Right renal pelvis (tissue), 4 donors: ENCODE results near the gene ADAT3. TPM values are rescaled to one million over a fixed set of nuclear protein-coding genes. Genes with fewer than 3 reads are reported as not detected.
"Not testable (repeated sequence)": the region's sequence is repeated elsewhere in the genome, so short reads cannot be mapped to it uniquely, and the experiment has no call there.

Experiments
- DNase-seq, 4 donors: peaks; one replicate each; pipeline ENCODE4 v3.0.0-alpha.2; 2013; ENCODE audit warnings: low read depth in 4 of 4, low spot score in 3 of 4, missing footprints in 1 of 4
- polyA plus RNA-seq, 4 donors: library from polyadenylated mRNA; unstranded; fragments of 120-200 nt; gene quantifications; one replicate each; pipeline ENCODE4 v1.2.1, GENCODE V29; 2013; ENCODE audit not compliant: insufficient read length in 4 of 4

The ADAT3 gene
- polyA plus RNA-seq, 4 donors = 1.8 to 4.4 (median 2.2) TPM

- no peak for DNase-seq
These were observed 23.0 kb upstream of the ADAT3 start for GRCh38 chr19:1882089-1882785.

DNA sequence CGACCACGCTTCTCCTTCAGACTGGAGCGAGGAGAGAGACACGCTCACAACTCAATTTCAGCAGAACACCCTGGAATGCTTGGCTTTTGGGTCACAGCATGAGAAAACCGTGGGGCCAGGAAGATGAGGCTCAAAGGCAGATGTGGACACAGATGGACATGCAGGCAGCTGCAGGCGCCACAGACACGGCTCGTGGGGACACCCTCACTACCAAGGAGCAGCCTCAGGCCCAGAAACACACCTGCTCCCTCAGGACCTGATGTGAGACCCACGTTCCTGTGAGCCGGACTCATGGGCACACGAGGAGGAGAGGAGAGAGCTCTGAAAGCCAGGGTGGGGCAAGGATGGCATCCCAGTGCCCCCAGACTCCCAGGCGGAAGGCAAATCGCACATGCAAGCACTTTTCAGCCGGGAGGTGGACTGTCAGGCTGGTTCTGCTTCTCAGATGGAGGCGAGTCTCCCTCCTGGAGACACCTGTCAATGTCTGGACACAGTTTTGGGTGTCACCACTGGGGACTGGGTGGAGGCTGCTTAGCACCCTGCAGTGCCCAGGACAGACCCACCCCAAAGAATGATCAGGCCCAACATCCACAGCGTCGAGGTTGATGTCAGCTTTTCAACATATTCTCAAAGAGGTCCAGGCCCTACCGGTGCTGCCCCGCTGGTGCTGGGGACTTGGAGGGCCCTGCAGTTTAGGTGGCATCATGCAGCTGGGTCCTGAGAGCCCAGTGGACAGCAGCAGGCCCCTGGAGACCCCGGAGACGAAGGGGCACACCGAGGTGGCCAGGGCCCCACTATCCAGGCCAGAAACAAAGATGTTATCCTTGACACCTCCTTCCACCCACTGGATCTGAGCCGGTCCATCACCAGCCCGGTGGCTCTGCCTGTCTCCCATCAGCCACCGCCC is 22.2 kb upstream of the ADAT3 start:
- no peak for DNase-seq

DNA sequence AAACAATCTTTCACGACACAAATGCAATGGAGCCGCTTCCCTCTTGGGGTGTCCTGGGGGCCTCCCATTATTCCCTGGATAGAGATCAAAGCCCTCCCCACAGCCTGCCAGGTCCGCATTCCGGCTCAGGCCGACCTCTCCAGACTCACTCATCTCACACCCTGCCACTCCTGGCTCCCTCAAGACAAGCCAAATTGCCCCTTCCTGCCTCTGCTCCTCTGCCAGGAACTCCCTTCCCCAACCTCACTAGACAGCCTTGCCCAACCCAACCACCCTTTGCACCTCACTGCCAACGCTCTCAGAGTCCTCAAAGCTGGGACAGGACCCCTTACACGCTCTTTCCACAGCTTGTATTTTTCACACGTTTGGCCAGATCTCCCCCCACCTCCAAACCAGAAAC is 21.4 kb upstream of the ADAT3 start:
- DNase-seq = no peak

GRCh38 chr19:1884291-1884718 is 20.9 kb upstream of the ADAT3 start:
- DNase-seq = no peak

DNA sequence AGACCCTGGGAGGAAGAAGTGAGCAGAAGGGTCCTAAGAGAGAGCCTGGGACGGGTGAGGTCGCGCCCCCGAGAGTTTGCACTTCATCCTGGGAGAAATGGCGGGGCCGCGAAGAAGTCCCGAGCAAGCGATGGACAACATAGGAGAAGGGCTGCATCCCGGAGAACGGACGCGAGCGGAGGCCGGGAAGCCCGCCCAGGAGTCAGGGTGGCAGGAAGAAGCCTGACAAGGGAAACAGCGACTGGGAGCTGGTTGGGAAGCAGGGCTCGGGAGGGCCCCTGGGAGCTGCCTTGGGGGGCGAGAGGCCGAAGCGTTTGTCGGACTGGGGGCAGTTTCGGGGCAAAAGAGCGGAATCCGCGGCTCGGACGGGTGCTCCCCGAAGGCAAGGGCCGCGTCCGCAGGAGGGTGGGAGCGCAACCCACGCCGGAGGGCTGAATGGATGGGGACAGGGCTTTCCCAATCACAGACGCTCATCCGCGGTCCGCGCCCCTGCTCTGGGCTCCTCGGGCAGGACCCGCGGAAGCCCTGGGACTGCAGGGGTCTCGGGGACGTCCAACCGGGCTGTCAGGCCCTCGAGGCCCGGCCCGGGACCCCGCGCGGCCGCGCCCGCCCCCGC is 20.4 kb upstream of the ADAT3 start:
- no peak for DNase-seq

DNA sequence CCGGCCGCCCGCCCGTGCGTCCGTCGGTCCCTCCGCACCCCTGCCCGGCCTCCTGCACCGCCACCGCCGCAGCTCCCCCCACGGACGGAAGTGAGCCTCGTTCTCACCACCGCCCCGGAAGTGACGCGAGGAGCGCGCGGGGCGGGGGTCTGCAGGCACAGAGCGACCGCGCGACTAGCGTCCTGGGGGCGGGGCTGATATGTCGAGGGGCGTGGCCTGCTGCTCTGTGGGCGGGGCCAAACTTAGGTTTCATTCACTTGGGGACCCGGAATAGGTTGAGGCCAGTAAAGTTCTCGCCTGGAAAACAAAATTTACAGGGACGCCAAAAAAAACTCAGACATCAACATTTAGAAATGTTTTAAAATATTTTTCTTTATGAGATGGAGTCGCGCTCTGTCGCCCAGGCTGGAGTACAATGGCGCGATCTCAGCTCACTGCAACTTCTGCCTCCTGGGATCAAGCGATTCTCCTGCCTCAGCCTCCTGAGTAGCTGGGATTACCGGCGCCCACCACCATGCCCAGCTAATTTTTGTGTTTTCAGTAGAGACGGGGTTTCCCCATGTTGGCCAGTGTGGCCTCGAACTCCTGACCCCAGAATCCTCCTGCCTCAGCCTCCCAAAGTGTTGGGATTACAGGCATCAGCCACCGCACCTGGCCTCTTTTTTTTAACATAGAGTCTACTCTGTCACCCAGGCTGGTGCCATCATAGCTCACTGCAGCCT is 19.6 kb upstream of the ADAT3 start, which contains the start of gene ABHD17A:
ABHD17A (minus strand) TSS at position 99 of the 722 bp plus-strand sequence. CDS start 3,930 bp downstream, outside the sequence.
- DNase-seq = peak in 3 of 4 donors; percentile 91 to 92 (median 92)

DNA sequence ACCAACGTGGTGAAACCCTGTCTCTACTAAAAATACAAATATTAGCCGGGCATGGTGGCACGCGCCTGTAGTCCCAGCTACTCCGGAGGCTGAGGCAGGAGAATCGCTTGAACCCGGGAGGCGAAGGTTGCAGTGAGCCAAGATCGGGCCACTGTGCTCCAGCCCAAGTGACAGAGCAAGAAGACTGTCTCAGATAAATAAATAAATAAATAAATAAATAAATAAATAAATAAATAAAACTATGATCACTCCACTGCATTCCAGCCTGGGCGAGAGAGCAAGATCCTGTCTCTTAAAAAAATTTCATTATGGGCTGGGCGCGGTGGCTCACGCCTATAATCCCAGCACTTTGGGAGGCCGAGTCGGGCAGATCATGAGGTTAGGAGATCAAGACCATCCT is 18.8 kb upstream of the ADAT3 start:
- DNase-seq = not testable (repeated sequence)

GRCh38 chr19:1888385-1888784 is 16.8 kb upstream of the ADAT3 start:
- DNase-seq = no peak

- no peak for DNase-seq
These were observed 15.3 kb upstream of the ADAT3 start for GRCh38 chr19:1889907-1890306.

DNA sequence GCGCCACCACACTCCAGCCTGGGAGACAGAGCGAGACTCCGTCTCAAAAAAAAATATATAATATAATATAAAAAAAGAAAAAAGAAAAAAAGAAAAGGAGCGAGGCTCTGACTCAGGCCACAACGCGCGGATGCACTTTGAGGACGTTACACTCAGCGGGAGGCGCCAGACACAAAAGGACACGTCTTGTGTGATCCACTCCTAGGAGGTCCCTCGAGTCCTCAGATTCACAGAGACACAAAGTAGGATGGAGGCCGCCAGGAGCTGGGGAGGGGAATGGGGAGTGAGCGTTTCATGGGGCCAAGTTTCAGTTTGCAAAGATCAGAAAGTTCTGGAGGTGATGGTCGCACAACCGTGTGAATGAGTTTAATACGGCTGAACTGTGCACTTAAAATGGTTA is 11.4 kb upstream of the ADAT3 start:
- no peak for DNase-seq

- no peak for DNase-seq
These were observed 8.7 kb upstream of the ADAT3 start for GRCh38 chr19:1896508-1896907.

DNA sequence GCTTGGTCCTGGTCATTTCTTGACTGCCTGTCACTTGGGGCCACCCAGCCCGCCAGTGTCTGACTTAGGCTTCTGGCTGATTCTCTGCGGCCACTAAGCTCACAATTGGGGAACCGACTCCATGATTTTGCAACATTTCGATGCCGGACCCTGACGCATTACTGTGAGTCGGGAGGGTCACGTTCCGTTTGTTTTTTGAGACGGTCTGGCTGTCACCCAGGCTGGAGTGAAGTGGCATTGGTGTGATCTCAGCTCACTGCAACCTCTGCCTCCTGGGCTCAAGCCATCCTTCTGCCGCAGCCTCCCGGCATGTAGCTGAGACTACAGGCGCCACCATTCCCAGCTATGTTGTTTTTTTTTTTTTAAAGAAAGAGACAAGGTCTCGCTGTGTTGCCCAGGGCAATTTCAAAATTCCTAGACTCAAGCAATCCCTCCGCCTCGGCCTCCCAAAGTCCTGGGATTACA is 3.2 kb upstream of the ADAT3 start:
- DNase-seq = no peak

DNA sequence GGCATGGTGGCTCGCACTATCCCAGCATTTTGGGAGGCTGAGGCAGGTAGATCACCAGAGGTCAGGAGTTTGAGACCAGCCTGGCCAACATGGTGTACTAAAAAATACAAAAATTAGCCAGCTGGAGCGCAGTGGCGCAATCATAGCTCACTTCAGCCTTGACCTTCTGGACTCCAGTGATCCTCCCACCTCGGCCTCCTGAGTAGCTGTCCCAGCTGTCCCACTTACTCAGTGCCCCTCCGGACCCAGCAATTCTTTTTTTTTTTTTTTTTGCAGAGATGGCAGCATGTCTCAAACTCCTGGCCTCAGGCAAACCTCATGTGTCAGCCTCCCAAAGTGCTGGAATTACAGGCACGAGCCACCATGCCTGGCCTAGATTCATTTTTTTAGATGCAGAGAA is 2.3 kb upstream of the ADAT3 start:
- DNase-seq = no peak

DNA sequence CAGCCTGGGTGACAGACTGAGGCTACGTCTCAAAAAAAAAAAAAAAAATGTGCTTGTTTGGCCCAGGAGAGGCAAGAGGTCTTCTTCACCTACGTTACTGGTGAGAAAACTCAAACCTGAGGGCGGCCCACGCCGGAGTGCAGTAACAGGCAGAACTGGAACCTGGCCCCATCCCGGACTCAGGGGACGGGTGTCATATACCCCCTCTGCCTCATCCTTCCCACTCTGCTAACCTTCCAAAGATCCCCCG is 414 bp upstream of the ADAT3 start:
- DNase-seq = no peak

GRCh38 chr19:1905863-1906375 is 720 bp downstream of the ADAT3 start:
- DNase-seq = no peak

GRCh38 chr19:1906985-1907562 is 1.9 kb downstream of the ADAT3 start:
- DNase-seq = no peak

DNA sequence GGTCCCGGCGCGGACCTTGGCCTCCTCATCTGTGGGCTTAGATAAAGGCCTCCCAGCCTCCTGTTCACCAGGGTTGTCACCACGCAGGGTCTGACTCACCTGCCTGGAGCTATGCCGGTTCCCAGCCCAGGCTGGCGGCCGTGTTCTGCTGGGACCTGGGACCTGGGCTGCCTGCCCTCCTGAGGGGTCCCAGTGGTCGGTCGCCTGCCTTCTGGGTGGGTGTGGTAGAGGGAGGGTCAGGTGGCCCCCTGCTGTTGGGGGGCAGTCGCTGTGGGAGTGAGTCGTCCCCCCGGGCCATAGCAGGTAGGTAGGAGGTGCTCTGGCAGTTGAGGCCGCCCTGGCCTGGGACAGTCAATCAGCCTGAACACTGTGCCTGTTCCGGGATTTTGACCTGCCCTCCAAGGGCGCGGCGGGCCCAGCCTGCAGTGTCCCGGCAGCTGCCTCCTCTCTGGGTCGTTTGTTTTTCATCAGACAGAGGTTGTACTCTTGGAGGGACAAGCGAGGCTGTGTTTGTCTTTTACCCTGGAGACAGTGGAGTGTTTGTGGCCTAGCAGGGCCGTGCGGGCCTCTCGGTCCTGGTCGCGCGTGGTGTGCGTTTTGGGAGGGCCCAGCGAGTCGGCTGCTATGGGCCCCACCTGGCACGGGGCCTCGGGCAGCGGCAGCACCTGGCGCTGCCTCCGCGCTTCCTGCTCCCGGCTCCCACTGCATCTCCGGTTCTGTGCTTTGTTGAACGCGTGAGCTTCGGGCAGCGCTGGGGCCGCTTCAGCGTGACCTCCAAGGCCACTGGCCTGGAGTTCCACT is 2.6 kb downstream of the ADAT3 start:
- DNase-seq = no peak

DNA sequence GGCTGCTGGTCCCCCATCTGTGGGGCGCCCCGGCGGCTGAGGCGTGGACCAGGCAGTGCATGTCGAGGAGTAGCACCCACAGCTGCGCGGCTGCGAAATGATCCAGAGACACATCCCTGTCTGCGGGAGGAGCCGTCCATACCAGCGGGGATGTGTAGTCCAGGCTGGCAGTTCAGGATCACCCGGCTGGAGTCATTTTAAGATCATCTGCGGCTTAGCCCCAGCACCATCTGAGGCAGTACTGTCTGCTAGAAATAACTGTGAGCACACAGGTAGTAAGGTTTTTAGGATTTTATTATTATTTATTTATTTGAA is 3.1 kb downstream of the ADAT3 start:
- DNase-seq = no peak

GRCh38 chr19:1909761-1910080 is 4.5 kb downstream of the ADAT3 start:
- no peak for DNase-seq

- no peak for DNase-seq
These were observed 5.0 kb downstream of the ADAT3 start for GRCh38 chr19:1910177-1910576.
